Kidney (tissue), 14 donors: Measurements from ENCODE around the gene ZFP92. TPM values are rescaled to one million over a fixed set of nuclear protein-coding genes. Genes with fewer than 3 reads are reported as not detected.

ENCODE experiments used
- DNase-seq, 5 donors: peaks; one replicate each; pipeline ENCODE4 v3.0.0-alpha.2; 2013 to 2020
- FAIRE-seq: peaks from 2 replicates; lab custom pipeline; 2012; peaks lifted over from hg19 to GRCh38; lab: Jason Lieb, UNC
- H3K27ac ChIP-seq, 2 donors: one replicate each; pipeline ENCODE4 v1.7.0; 2013; ENCODE audit warnings: low read depth in 2 of 2, low read length in 2 of 2, inconsistent platforms in 1 of 2
- H3K27me3 ChIP-seq: one replicate; pipeline ENCODE4 v1.7.1; 2013; ENCODE audit warnings: low read length, inconsistent platforms; ENCODE audit not compliant: control insufficient read depth, insufficient read depth
- H3K36me3 ChIP-seq, 3 donors: one replicate each; pipeline versions ENCODE4 v1.7.0 to v1.7.1; 2013; ENCODE audit warnings: low read length in 3 of 3, control low read depth in 1 of 3, inconsistent platforms in 1 of 3; ENCODE audit not compliant: insufficient read depth in 3 of 3, control insufficient read depth in 2 of 3
- H3K4me1 ChIP-seq, 3 donors: one replicate each; pipeline versions ENCODE4 v1.7.0 to v1.7.1; 2013; ENCODE audit warnings: low read length in 3 of 3, inconsistent platforms in 1 of 3, low read depth in 1 of 3; ENCODE audit not compliant: control insufficient read depth in 2 of 3, insufficient read depth in 2 of 3
- H3K4me3 ChIP-seq, 3 donors: one replicate each; pipeline versions ENCODE4 v1.7.0 to v1.8.1; 2013; ENCODE audit warnings: low read length in 3 of 3, control low read depth in 1 of 3, inconsistent platforms in 1 of 3
- H3K9ac ChIP-seq, 3 donors: one replicate each; pipeline versions ENCODE4 v1.7.0 to v1.7.1; 2013; ENCODE audit warnings: low read length in 3 of 3, control low read depth in 1 of 3, inconsistent platforms in 1 of 3
- H3K9me3 ChIP-seq, 3 donors: one replicate each; pipeline versions ENCODE4 v1.7.0 to v1.7.1; 2013; ENCODE audit warnings: low read length in 3 of 3, control low read depth in 1 of 3, inconsistent platforms in 1 of 3; ENCODE audit not compliant: control insufficient read depth in 2 of 3, insufficient read depth in 1 of 3
- CTCF ChIP-seq: IDR thresholded peaks from 3 replicates; pipeline ENCODE4 v1.5.1; 2012; ENCODE audit warnings: mild to moderate bottlenecking, moderate library complexity, borderline replicate concordance; ENCODE audit not compliant: insufficient read depth; ENCODE audit errors: extremely low read depth
- intact Hi-C: fragments of 100-400 bp; cut with DNase I; formaldehyde crosslinking; loops from one replicate; pipeline ENCODE4 v1.11.1; 2022
- polyA plus RNA-seq: library from polyadenylated mRNA; stranded (reverse); fragments of 350-450 nt; fragmentation: Illumina TruSeq; extraction: RNeasy Lipid Tissue Mini Kit (QIAGEN cat#74804); gene quantifications from one replicate; pipeline ENCODE4 v1.2.3, GENCODE V29; 2014; ENCODE audit warnings: low read depth, low replicate concordance; ENCODE audit not compliant: insufficient read depth
- total RNA-seq: library from RNA; stranded (reverse); fragmentation: NEBNext Ultra II Directional; extraction: Animal tissue kit (Norgen Biotek cat#: 25700); gene quantifications from one replicate; pipeline ENCODE4 v1.2.1, GENCODE V29; 2021
- donor health status: control.
- donor health status: control.
- donor health status: control.
- donor health status: control.
- donor health status: control.
- donor health status: DM: yes; HTN: yes; CAD: no.
- donor health status: Normal renal cell carcinoma (clear cell type).

Gene ZFP92
- total and polyA plus RNA-seq, 2 donors from 2014 or later: 0.47 to 0.91 TPM

- H3K9ac ChIP-seq: no peak overlapping the region
- intact Hi-C loops: no loop called here
- peak in 2 of 5 donors; percentile 21 to 48 for DNase-seq
- H3K27me3 ChIP-seq: no peaks in the 10 kb centered on the region
- no peaks in the 10 kb centered on the region for H3K36me3 ChIP-seq
- H3K4me1 ChIP-seq: no peaks in the 10 kb centered on the region
- H3K4me3 ChIP-seq: no peak overlapping the region
- no peak for FAIRE-seq
- no peaks in the 10 kb centered on the region for H3K9me3 ChIP-seq
- no peak overlapping the region for H3K27ac ChIP-seq
- TF ChIP-seq CTCF: no peak
Measured at GRCh38 chrX:153434801-153435200, 23.5 kb downstream of the ZFP92 start.

GRCh38 chrX:153435845-153436244, 24.6 kb downstream of the ZFP92 start:
- Histone ChIP-seq H3K9ac (no peak overlapping the region), H3K4me1 (no peaks in the 10 kb centered on the region), H3K9me3 (no peaks in the 10 kb centered on the region), H3K27me3 (no peaks in the 10 kb centered on the region), H3K27ac (no peak overlapping the region), H3K4me3 (no peak overlapping the region), H3K36me3 (no peaks in the 10 kb centered on the region)
- no peak for DNase-seq
- no peak for TF ChIP-seq CTCF
- FAIRE-seq: no peak
- intact Hi-C loops: no loop called here

- peak; percentile 17 for TF ChIP-seq CTCF
- Histone ChIP-seq H3K9ac (no peak overlapping the region), H3K27me3 (no peaks in the 10 kb centered on the region), H3K4me3 (no peak overlapping the region), H3K36me3 (no peaks in the 10 kb centered on the region), H3K9me3 (no peaks in the 10 kb centered on the region), H3K27ac (no peak overlapping the region), H3K4me1 (no peaks in the 10 kb centered on the region)
- intact Hi-C loops: no loop called here
- DNase-seq (peak in 3 of 5 donors; percentile 25 to 39 (median 34)), FAIRE-seq (no peak)
Measured at GRCh38 chrX:153438532-153438931, 27.3 kb downstream of the ZFP92 start.

GRCh38 chrX:153439977-153440376, 28.7 kb downstream of the ZFP92 start:
- FAIRE-seq: no peak
- Histone ChIP-seq H3K36me3 (no peaks in the 10 kb centered on the region), H3K9ac (no peak overlapping the region), H3K4me1 (no peaks in the 10 kb centered on the region), H3K27ac (no peak overlapping the region), H3K9me3 (no peaks in the 10 kb centered on the region), H3K4me3 (no peak overlapping the region), H3K27me3 (no peaks in the 10 kb centered on the region)
- DNase-seq: no peak
- TF ChIP-seq CTCF: no peak
- intact Hi-C loops: no loop called here
